GM12864 (cell line): ENCODE measurements around the gene KRT26.
A peak's percentile ranks its signal among the peaks of the same experiment; 100 is the strongest.

Experiments used
- DNase-seq: peaks from one replicate; pipeline ENCODE4 v3.0.0-alpha.2; 2011; ENCODE audit warnings: low read depth
- H3K4me3 ChIP-seq: 2 replicates; pipeline ENCODE4 v1.5.1; 2011; ENCODE audit warnings: mild to moderate bottlenecking, low read depth, low read length, control low read depth
- CTCF ChIP-seq: IDR thresholded peaks from 2 replicates; pipeline ENCODE4 v1.5.1; 2011; ENCODE audit warnings: low read depth, mild to moderate bottlenecking, moderate library complexity, low read length, control low read depth, inconsistent platforms; ENCODE audit errors: missing control alignments

Gene KRT26

DNA sequence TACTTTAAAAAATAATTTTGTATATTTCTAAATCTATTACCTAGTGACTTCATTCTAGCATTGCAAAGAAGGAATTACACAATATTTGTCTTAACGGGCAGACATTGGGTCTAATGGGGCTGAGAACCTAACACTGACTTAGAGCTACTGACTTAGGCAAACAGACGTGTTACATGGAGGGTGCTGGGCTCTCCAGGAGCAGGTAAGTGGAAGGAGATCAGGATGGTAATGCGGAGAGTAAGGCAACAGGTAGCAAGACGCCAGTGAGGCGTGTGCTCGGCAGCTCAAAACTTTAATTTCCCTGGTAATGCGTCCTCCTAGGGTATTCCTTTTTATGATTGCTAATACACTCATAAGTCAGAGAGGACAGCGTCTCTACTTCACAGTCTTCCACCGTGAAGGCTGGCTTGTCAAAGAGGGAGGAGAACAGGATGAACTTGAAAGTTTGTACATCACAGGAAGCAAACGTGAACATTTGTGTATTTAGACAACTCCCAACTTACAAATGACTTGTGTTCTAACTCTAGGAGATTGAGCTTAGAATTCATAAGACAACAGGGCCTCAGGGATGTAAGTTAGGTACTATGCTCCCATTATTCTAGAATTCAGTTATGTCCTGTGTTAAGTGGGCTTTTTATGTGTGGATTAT, 23.1 kb upstream of the KRT26 start:
- no peak for DNase-seq
- no peak overlapping the region for H3K4me3 ChIP-seq
- TF ChIP-seq CTCF, result no peak

DNA sequence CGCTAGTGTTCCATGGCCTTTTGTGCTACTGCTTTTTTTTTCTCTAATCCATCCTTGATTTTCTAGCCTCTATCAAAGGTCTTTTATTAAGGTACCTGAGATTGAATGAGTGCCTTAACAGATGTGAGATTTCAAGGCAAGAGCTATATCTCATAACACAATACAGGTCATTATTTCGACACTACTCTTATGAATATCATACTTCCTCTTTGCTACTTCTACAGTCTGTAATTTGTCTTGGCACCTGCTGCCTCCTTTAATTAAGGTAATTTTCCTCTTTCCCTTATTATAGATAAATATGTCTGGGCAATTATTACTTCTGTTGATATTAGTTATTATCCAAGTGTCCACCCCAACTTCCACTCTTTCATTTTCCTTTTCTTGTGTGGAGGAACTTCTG, 22.5 kb upstream of the KRT26 start:
- no peak for TF ChIP-seq CTCF
- DNase-seq, result no peak
- H3K4me3 ChIP-seq, result no peak overlapping the region

DNA sequence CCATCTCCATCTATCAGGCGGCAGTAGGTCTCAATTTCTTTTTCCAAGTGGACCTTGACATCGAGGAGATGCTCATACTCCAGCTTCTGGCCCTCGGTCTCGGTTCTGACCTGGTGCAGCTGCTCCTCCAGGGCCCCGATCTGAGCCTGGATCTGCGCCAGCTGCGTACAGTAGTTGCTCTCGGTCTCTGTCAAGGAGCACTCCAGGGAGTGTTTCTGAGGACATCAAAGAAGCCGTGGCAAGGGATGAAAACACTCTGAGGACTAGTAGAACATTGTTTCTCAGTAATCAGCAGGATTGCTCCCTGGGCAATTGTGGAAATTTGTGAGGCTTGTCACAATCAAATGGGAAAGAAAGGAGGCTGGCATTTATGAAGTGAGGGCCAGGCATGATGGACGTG, 21.8 kb upstream of the KRT26 start:
- no peak overlapping the region for H3K4me3 ChIP-seq
- DNase-seq, result no peak
- no peak for TF ChIP-seq CTCF

DNA sequence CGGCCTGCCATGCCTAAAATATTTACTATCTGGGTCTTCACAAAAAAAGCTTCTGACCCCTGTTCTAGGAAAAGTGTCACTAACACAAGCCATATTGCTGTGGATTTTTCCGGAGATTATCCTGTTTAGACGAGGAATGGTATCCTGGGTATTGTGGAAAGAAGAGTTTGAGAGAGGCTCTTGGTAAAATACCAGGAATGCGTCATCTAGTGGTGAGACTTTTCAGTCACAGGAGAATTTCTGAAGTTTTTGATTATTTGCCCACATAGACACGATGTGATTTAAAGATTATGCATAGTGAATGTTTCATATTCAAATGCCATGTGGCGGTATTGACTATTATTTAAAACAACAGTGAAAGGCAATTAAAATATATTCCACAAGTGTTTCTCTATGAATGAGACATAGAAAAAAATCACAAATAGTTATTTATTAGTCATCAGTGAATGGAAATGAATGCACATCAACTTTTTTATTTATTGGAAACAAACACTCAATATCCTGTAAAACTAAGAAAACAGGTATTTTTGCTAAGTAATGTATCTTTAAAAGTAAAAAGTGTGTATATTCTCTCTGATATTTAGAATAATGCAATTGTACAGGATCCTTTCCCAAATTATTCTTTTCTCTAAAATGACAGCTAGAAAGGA, 19.9 kb upstream of the KRT26 start:
- no peak overlapping the region for H3K4me3 ChIP-seq
- no peak for DNase-seq
- peak; percentile 57 for TF ChIP-seq CTCF

DNA sequence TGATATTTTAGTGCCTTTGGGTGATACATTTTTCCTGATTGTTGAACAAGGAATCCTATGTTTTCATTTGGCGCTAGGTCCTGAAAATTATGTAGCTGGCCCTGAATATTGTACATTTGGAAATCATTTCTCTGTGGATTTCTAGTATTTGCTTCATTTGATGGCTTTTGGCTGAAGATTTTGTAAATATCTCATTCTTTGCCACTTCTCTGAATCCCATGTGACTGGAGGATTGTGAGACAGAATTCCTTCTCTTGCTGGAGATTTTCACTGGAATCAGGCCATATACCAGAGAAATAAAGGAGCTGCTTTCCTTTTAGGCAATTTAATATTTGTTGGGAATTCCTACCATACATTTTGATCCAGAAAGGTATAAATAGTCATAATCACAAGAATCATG, 19.1 kb upstream of the KRT26 start:
- no peak overlapping the region for H3K4me3 ChIP-seq
- TF ChIP-seq CTCF, result no peak
- DNase-seq, result no peak

- no peak for TF ChIP-seq CTCF
- H3K4me3 ChIP-seq, result no peak within 1 kb of the TSS
- no peak for DNase-seq
Measured at GRCh38 chr17:40782450-40782849, 10.4 kb upstream of the KRT26 start, which contains the start of gene KRT27. TSS of gene KRT27 (minus strand) at chr17:40782550. CDS start at chr17:40782493, 57 bp downstream.

DNA sequence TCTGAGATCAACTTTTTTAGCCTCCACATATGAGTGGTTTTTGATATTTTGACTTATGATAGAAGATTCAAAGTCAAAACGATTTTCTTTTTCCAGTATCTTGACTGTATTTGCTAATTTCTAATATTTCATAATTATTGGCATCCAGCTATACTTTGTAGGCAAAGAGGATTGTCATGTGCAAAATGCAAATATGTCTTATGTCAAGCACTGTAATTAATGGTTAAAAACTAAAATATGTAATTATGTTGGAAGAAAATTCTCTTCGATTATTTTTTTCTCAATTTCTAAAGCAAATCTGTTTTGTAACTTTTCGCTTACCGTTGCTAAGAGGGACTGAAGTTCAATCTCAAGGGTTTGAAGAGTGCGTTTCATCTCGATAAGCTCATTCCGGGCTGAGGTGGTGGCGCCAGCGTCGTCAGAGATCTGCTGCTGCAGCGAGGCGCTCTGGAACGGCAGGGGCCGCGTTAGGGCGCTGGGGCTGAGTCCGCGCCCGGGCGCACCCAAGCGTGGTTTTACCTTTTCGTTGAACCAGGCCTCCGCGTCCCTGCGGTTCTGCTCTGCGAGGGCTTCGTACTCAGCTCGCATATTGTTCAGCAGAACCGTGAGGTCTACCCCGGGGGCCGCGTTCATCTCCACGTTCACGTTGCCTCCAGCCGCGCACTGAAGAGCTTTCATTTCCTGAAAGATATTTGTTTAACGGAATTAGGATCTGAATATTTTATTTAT, 7.3 kb upstream of the KRT26 start:
- DNase-seq, result no peak
- H3K4me3 ChIP-seq, result no peak overlapping the region
- TF ChIP-seq CTCF, result no peak
